GM19397 (cell line): ENCODE data around the gene SCG2.
"Not testable (repeated sequence)": the region's sequence is repeated elsewhere in the genome, so short reads cannot be mapped to it uniquely, and the experiment has no call there.

Experiments used
- ATAC-seq: cut with Tn5 transposase; IDR thresholded peaks from one replicate; pipeline ENCODE4 v1.9.1; 2021; ENCODE audit warnings: mild to moderate bottlenecking, moderate library complexity; ENCODE audit not compliant: unreplicated experiment

SCG2 gene

GRCh38 chr2:223613017-223613950 lies 11.1 kb upstream of the SCG2 start:
- ATAC-seq, result no peak

GRCh38 chr2:223612501-223612900 lies 10.3 kb upstream of the SCG2 start:
- no peak for ATAC-seq

GRCh38 chr2:223611061-223611460 lies 8.9 kb upstream of the SCG2 start:
- ATAC-seq, result no peak

- no peak for ATAC-seq
Measured at GRCh38 chr2:223607476-223607875, 5.3 kb upstream of the SCG2 start.

DNA sequence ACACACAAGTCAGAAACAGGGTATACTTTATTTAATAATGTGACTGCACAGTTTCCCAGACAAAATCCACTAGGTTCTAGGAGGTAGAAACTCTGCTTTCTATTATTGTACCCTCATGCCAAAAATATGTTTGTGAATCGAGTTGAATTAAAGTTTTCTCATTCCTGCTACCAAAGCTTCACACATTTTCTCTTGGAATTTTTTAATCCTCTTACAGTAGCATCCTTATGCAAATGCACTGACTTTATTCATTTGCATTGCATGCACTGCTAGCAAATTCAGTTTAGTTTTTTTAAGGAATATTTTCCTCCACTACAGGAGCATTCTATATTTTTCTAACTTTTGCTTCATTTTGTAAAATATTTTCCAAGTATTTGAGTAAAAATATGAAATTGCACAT lies 4.8 kb upstream of the SCG2 start:
- ATAC-seq, result no peak

- no peak for ATAC-seq
Measured at GRCh38 chr2:223604231-223604630, 2.1 kb upstream of the SCG2 start.

DNA sequence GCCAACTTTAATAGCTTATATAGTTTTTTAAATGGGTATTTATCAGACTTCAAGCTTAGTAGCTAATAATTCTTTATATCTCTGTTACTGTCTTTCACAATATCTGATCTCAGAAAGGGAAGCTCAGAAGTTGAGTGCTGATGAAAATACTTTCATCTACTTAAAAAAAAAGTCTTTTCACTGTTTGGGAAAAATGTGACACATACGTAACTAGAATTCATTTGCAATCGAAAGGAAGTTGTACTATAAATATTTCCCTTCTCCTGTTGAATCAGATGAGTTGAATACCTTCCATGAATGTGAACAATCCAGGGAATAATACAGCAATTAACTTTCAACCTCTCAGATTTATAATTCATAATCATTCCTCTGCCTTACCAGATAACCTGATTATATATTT lies 811 bp upstream of the SCG2 start:
- no peak for ATAC-seq

DNA sequence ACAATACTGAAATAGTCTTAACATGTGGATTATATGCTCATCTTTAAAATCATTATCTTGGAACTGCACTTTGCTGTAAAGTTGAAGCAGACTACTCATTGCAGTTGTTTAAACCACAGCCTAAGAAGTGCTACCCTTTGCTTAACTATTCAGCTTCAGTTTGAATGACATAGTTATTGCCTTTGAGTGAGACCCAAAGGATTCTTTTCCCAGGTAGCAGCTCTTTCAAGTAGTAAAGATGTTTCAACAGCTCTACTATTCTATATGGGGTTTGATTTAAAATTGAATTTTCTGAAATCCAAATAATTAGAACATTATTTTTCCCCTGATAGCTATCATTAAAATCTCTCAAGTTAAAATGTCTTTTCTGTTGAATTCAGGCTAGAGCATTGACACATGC lies 1.1 kb downstream of the SCG2 start:
- no peak for ATAC-seq

GRCh38 chr2:223599640-223600380 lies 2.4 kb downstream of the SCG2 start:
- no peak for ATAC-seq

- ATAC-seq, result no peak
Measured at GRCh38 chr2:223598994-223599639, 3.0 kb downstream of the SCG2 start.

GRCh38 chr2:223597076-223597475 lies 5.1 kb downstream of the SCG2 start:
- ATAC-seq, result no peak

GRCh38 chr2:223596208-223596607 lies 6.0 kb downstream of the SCG2 start:
- no peak for ATAC-seq

DNA sequence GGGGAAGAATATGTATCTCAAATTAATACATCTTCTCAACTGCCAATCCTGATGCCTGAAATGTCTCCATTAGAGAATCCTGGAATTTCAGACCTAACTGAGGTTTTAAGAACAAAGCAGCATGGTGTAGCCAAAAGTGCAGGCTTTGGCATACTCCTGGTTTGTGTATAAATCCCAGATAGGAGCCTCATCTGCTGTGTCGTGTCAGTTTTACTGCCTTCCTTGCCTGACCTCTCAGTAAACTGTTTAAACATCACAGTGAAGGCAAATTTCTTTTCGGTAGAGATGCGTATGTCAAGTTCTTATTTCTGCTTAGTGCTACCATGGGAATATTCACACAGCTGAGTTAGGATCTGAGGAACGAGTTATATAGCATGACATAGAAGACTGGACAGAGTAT lies 7.3 kb downstream of the SCG2 start:
- ATAC-seq, result no peak

DNA sequence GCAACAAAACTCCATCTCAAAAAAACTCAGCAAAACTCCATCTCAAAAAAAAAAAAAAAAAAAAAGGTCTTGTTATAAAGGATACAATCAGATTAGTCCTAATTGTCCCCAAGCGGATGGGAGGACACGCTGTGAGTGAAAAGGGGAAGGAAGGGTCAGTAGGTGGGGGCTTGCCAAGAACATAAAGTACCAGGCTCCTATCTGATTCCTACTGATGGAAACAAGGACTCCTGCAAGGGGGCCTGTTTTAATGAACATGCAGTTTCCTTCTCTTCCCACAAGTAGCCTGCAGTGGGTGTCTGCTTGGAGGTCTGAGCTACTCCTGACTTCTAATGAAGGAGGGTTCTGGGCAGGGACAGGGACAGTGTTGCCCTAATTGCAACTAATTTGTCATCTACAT lies 7.9 kb downstream of the SCG2 start:
- ATAC-seq, result no peak

- not testable (repeated sequence) for ATAC-seq
Measured at GRCh38 chr2:223592689-223593088, 9.5 kb downstream of the SCG2 start.

GRCh38 chr2:223591596-223591995 lies 10.6 kb downstream of the SCG2 start:
- ATAC-seq, result no peak

GRCh38 chr2:223590964-223591363 lies 11.2 kb downstream of the SCG2 start:
- no peak for ATAC-seq

DNA sequence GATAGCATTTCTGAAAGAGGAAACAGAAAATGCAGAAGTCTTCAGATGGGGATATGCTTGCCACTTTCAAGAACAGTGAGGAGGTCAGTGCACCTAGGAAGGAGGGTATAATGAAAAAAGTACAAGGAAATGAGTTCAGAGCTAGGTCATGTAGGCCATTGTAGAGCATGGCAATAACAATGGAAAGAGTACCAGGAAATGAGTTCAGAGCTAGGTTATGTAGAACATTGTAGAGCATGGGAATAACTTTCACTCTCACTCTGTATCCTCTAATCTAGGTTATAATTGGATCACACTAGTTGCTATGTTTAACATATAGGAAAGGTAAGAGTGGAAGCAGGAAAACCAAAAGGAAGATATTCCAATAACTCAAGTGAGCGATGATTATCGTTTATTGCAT lies 12.3 kb downstream of the SCG2 start:
- ATAC-seq, result no peak

- no peak for ATAC-seq
Measured at GRCh38 chr2:223588251-223588650, 13.9 kb downstream of the SCG2 start.

GRCh38 chr2:223587301-223587700 lies 14.9 kb downstream of the SCG2 start:
- ATAC-seq, result no peak

DNA sequence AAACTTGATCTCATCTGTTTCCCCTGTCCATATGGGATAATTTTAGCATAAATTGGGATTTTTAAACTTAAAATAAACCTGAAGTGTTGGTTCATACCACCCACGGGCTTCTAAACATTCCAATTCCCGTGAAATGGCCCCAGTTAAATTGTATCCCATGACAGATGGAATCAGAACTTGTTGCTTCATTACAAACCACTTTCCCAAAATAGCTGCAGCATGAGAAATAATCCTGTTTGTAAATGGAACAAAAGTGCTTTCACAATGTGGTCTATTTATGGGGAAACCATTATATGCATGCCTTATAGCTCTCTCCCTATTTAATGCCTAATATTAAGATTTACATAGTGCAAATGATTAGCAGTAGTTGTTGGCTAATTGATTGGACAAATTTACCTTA lies 15.9 kb downstream of the SCG2 start:
- ATAC-seq, result no peak

DNA sequence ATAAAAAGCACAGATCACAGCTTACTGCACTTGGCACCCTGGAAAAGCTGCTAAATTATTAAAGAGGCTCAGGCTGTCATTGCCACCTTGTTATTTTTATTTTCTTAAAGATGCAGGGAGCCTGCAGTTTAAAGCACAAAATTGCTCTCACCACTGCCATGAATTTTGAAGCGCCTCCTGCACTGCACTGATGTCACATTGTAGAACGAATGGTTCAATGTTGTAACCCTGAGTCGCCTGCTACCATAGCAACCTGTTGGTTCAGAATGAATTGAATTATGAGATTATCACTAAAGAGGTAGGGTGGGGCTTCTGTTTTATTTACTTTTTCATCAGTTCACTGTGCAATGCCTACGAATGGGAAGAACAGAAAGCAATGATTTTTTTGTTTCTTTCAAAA lies 16.5 kb downstream of the SCG2 start:
- ATAC-seq, result no peak
